Upper lobe of right lung (tissue), 1 donor: ENCODE results near the gene IMMT. TPM values are rescaled to one million over a fixed set of nuclear protein-coding genes. Genes with fewer than 3 reads are reported as not detected.

Experiments
- ATAC-seq: fragments of 200-7000 bp; cut with Tn5 transposase; one replicate; pipeline ENCODE4 v1.9.1; 2020; ENCODE audit warnings: mild to moderate bottlenecking, moderate library complexity
- DNase-seq: peaks from one replicate; pipeline ENCODE4 v3.0.0-alpha.2; 2020
- H3K27ac ChIP-seq: fragments of 200-600 bp; one replicate; pipeline ENCODE4 v1.8.0; 2022
- H3K27me3 ChIP-seq: fragments of 200-600 bp; one replicate; pipeline ENCODE4 v1.8.0; 2022; ENCODE audit warnings: mild to moderate bottlenecking
- H3K36me3 ChIP-seq: fragments of 200-600 bp; one replicate; pipeline ENCODE4 v1.8.0; 2022
- H3K4me1 ChIP-seq: fragments of 200-600 bp; one replicate; pipeline ENCODE4 v1.8.0; 2022
- H3K4me3 ChIP-seq: fragments of 200-600 bp; one replicate; pipeline ENCODE4 v1.8.0; 2022; ENCODE audit warnings: mild to moderate bottlenecking
- H3K9me3 ChIP-seq: fragments of 200-600 bp; one replicate; pipeline ENCODE4 v1.8.0; 2022
- CTCF ChIP-seq: fragments of 200-600 bp; IDR thresholded peaks from one replicate; pipeline ENCODE4 v1.8.0; 2022; ENCODE audit warnings: antibody characterized with exemption
- intact Hi-C: fragments of 100-400 bp; cut with DNase I; formaldehyde crosslinking; loops from one replicate; pipeline ENCODE4 v1.11.0; 2022
- total RNA-seq: library from RNA; stranded (reverse); fragmentation: NEBNext Ultra II Directional; extraction: Animal tissue kit (Norgen Biotek cat#: 25700); gene quantifications from one replicate; pipeline ENCODE4 v1.2.1, GENCODE V29; 2021
- donor health status: DM: no; HTN: yes; CAD: no; lungs with severe emphysema.

The IMMT gene
- total RNA-seq, 1 donor from 2014 or later = 54.9 TPM

GRCh38 chr2:86185517-86186212 lies 9.6 kb downstream of the IMMT start:
- TF ChIP-seq CTCF = no peak
- peaks cover 31% of the 10 kb centered on the region for H3K4me1 ChIP-seq
- no peak overlapping the region for H3K4me3 ChIP-seq

GRCh38 chr2:86176597-86176996 lies 18.7 kb downstream of the IMMT start:
- no peaks in the 10 kb centered on the region for H3K4me1 ChIP-seq
- no peak for TF ChIP-seq CTCF
- no peak overlapping the region for H3K27ac ChIP-seq
- H3K27me3 ChIP-seq = no peaks in the 10 kb centered on the region
- intact Hi-C loops = no loop called here
- DNase-seq (no peak), ATAC-seq (no peak)
- no peak overlapping the region for H3K4me3 ChIP-seq
- peaks cover 88% of the 10 kb centered on the region for H3K36me3 ChIP-seq
- H3K9me3 ChIP-seq = no peaks in the 10 kb centered on the region

More at GRCh38 chr2:86185517-86186212, 9.6 kb downstream of the IMMT start:
- no peak for DNase-seq
- Histone ChIP-seq H3K36me3 (peaks cover 14% of the 10 kb centered on the region), H3K9me3 (no peaks in the 10 kb centered on the region), H3K27me3 (no peaks in the 10 kb centered on the region), H3K27ac (no peak overlapping the region)
- ATAC-seq = no peak
- intact Hi-C loops = no loop called here

GRCh38 chr2:86175828-86176227 lies 19.4 kb downstream of the IMMT start:
- peaks cover 91% of the 10 kb centered on the region for H3K36me3 ChIP-seq
- ATAC-seq (no peak), DNase-seq (no peak)
- no peaks in the 10 kb centered on the region for H3K27me3 ChIP-seq
- intact Hi-C loops = no loop called here
- no peak overlapping the region for H3K27ac ChIP-seq
- no peaks in the 10 kb centered on the region for H3K4me1 ChIP-seq
- no peak for TF ChIP-seq CTCF
- no peaks in the 10 kb centered on the region for H3K9me3 ChIP-seq
- H3K4me3 ChIP-seq = no peak overlapping the region

GRCh38 chr2:86174445-86174844 lies 20.8 kb downstream of the IMMT start:
- H3K27me3 ChIP-seq = no peaks in the 10 kb centered on the region
- intact Hi-C loops = no loop called here
- H3K4me3 ChIP-seq = no peak overlapping the region
- no peak for DNase-seq
- H3K36me3 ChIP-seq = peaks cover 90% of the 10 kb centered on the region
- no peak for ATAC-seq
- no peak for TF ChIP-seq CTCF
- no peaks in the 10 kb centered on the region for H3K4me1 ChIP-seq
- no peak overlapping the region for H3K27ac ChIP-seq
- no peaks in the 10 kb centered on the region for H3K9me3 ChIP-seq

- no peak for DNase-seq
- Histone ChIP-seq H3K4me3 (no peak overlapping the region), H3K36me3 (peaks cover 86% of the 10 kb centered on the region), H3K4me1 (no peaks in the 10 kb centered on the region), H3K27ac (no peak overlapping the region), H3K27me3 (no peaks in the 10 kb centered on the region), H3K9me3 (no peaks in the 10 kb centered on the region)
- ATAC-seq = no peak
- no peak for TF ChIP-seq CTCF
- intact Hi-C loops = no loop called here
Measured at GRCh38 chr2:86172610-86173009, 22.7 kb downstream of the IMMT start.

GRCh38 chr2:86171295-86171694 lies 24.0 kb downstream of the IMMT start:
- Histone ChIP-seq H3K36me3 (peaks cover 78% of the 10 kb centered on the region), H3K9me3 (no peaks in the 10 kb centered on the region), H3K27me3 (no peaks in the 10 kb centered on the region), H3K27ac (no peak overlapping the region), H3K4me3 (no peak overlapping the region), H3K4me1 (no peaks in the 10 kb centered on the region)
- intact Hi-C loops = no loop called here
- ATAC-seq (no peak), DNase-seq (no peak)
- TF ChIP-seq CTCF = no peak
